Body of pancreas (tissue), 4 donors: Measurements from ENCODE around the gene UGT3A2.

Source experiments
- CTCF ChIP-seq, 7 experiments: fragments of 450-650 bp in 4 of 7; fragments of 200-600 bp in 3 of 7; sonication (generic) in 3 of 7; IDR thresholded peaks; one replicate each; pipeline ENCODE4 v1.5.1; 2016 to 2019; ENCODE audit warnings: antibody characterized with exemption in 7 of 7
- POLR2A ChIP-seq, 3 donors: fragments of 450-650 bp; IDR thresholded peaks; one replicate each; pipeline ENCODE4 v1.6.1; 2016; ENCODE audit warnings: antibody characterized with exemption in 3 of 3, mild to moderate bottlenecking in 2 of 3

GRCh38 chr5:36049949-36050348, 16.7 kb downstream of the UGT3A2 start:
- TF ChIP-seq CTCF (IDR thresholded peaks at IDR 0.05): no peak
- TF ChIP-seq POLR2A (IDR thresholded peaks at IDR 0.05): no peak
